Stimulated activated naive CD8-positive, alpha-beta T cell treated with anti-CD3 and anti-CD28 coated beads, Interleukin-15, amount 100 ng/mL, for 72 hours (primary cell): Measurements from ENCODE around the gene ZC3H8.
"Not testable (repeated sequence)": the region's sequence is repeated elsewhere in the genome, so short reads cannot be mapped to it uniquely, and the experiment has no call there.

Source experiments
- ATAC-seq: fragments of 150-1000 bp; cut with Tn5 transposase; 2 replicates; pipeline ENCODE4 v1.10.0; 2021; ENCODE audit warnings: mild to moderate bottlenecking, moderate library complexity
- DNase-seq, 2 donors: peaks; one replicate each; pipeline ENCODE4 v3.0.0; 2021 to 2022
- H3K27ac Mint-ChIP-seq, 2 donors: one replicate each; pipeline ENCODE4 v1.8.0; 2022; ENCODE audit warnings: mild to moderate bottlenecking in 2 of 2, mixed read lengths in 2 of 2, moderate library complexity in 2 of 2
- H3K27me3 Mint-ChIP-seq: one replicate; pipeline ENCODE4 v1.8.0; 2022; ENCODE audit warnings: mixed read lengths
- H3K4me1 Mint-ChIP-seq: one replicate; pipeline ENCODE4 v1.8.0; 2022; ENCODE audit warnings: mild to moderate bottlenecking, mixed read lengths
- H3K4me3 Mint-ChIP-seq, 2 donors: one replicate each; pipeline ENCODE4 v1.8.0; 2022; ENCODE audit warnings: mild to moderate bottlenecking in 2 of 2, mixed read lengths in 2 of 2, moderate library complexity in 1 of 2
- H3K9me3 Mint-ChIP-seq, 2 donors: one replicate each; pipeline ENCODE4 v1.8.0; 2022; ENCODE audit warnings: mixed read lengths in 2 of 2

ZC3H8 gene

DNA sequence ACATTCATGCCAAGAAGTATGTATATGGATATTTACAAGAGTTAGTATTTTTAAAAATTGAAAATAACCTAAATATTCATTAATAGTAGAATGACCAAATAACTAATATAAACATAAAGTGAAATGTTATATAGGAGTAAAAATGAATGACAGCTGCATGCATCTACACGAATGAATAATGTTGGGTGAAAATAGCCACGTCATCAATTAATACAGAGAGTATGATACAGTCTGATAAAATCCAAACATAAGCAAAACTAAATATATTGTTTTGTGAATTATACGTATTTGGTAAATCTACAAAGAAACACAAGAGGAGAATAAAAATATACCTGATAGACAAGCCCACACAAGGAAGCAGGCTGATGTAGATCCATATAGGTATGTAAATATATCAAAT is 24.5 kb downstream of the ZC3H8 start:
- H3K27me3 Mint-ChIP-seq = no peaks in the 10 kb centered on the region
- DNase-seq = no peak
- no peaks in the 10 kb centered on the region for H3K9me3 Mint-ChIP-seq
- peaks cover 5% of the 10 kb centered on the region for H3K4me1 Mint-ChIP-seq
- H3K27ac Mint-ChIP-seq = no peak overlapping the region
- no peak for ATAC-seq
- H3K4me3 Mint-ChIP-seq = no peak overlapping the region

DNA sequence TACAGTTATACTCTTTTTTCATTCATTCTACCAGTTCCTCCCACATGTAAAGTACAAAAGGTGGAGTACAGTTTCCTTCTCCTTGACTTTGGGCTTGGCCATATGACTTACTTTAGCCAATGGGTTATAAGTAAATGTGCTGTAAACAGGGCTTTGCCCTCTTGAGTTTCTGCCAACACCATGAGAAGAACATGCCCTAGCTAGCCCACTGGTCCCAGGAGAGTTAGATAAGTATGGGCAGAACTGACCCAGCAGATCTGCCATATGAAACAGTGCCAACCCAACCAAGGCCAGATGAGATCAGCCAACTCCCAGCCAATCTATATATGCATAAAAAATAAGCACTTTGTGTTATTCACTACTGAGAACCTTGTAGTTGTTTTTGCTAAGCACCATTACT is 25.5 kb downstream of the ZC3H8 start:
- Mint-ChIP-seq H3K27me3 (no peaks in the 10 kb centered on the region), H3K4me3 (no peak overlapping the region), H3K4me1 (peaks cover 5% of the 10 kb centered on the region), H3K9me3 (no peaks in the 10 kb centered on the region), H3K27ac (peak overlapping the region in 1 of 2 donors; percentile 49)
- ATAC-seq = no peak
- DNase-seq = no peak

DNA sequence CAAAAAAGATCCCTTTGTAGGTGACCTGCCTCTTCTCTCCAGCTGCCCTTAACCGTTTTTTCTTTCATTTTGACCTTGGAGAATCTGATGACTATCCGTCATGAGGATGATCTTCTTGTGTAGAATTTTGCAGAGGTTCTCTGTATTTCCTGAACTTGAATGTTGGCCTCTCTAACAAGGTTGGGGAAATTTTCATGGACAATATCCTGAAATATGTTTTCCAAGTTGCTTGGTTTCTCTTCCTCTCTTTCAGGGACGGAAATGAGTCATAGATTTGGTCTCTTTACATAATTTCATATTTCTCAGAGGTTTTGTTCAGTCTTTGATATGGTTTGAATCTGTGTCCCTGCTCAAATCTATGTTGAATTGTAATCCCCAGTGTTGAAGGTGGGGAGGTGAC is 34.0 kb downstream of the ZC3H8 start:
- no peaks in the 10 kb centered on the region for H3K27me3 Mint-ChIP-seq
- peak overlapping the region; percentile 71 to 83 for H3K27ac Mint-ChIP-seq
- DNase-seq (no peak), ATAC-seq (no peak)
- H3K4me3 Mint-ChIP-seq = no peak overlapping the region
- peaks cover 13% of the 10 kb centered on the region for H3K4me1 Mint-ChIP-seq
- peaks cover 20 to 21% of the 10 kb centered on the region in 2 donors for H3K9me3 Mint-ChIP-seq

DNA sequence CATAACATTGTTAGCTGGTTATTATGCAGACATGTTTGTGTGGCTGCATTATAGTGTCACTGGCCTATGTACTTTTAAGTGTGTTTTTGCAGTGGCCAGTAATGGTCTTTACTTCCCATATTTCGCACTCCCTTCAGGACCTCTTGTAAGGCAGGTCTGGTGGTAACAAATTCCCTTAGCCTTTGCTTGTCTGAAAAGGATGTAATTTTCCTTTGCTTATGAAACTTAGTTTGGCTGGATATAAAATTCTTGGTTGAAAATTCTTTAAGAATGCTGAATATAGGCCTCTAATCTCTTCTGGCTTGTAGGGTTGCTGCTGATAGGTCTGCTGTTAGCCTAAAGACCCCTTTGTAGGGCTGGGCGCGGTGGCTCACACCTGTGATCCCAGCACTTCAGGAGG is 34.7 kb downstream of the ZC3H8 start:
- Mint-ChIP-seq H3K4me1 (peaks cover 13% of the 10 kb centered on the region), H3K27ac (no peak overlapping the region), H3K27me3 (no peaks in the 10 kb centered on the region), H3K9me3 (peaks cover 20 to 21% of the 10 kb centered on the region in 2 donors), H3K4me3 (no peak overlapping the region)
- ATAC-seq (no peak), DNase-seq (no peak)

DNA sequence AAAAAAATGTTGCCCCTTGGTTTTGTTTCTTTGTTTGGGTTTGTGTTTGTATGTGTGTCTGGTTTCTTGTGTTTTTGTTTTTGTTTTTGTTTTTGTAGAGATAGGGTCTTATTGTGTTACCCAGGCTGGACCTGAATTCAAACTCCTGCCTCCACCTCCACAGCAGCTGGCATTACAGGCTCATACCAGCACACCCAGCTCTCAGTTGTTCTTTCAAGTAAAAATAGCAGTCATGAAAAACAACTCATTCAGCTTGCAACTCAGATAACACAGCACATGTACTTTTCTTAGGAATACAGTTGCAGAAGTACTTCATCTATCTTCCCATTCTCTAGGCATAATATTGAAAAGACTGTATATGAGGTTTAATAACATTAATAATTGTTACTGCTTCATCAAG is 37.0 kb downstream of the ZC3H8 start:
- no peaks in the 10 kb centered on the region for H3K27me3 Mint-ChIP-seq
- ATAC-seq = no peak
- H3K9me3 Mint-ChIP-seq = peaks cover 20 to 21% of the 10 kb centered on the region in 2 donors
- DNase-seq = no peak
- peaks cover 13% of the 10 kb centered on the region for H3K4me1 Mint-ChIP-seq
- no peak overlapping the region for H3K4me3 Mint-ChIP-seq
- H3K27ac Mint-ChIP-seq = no peak overlapping the region

DNA sequence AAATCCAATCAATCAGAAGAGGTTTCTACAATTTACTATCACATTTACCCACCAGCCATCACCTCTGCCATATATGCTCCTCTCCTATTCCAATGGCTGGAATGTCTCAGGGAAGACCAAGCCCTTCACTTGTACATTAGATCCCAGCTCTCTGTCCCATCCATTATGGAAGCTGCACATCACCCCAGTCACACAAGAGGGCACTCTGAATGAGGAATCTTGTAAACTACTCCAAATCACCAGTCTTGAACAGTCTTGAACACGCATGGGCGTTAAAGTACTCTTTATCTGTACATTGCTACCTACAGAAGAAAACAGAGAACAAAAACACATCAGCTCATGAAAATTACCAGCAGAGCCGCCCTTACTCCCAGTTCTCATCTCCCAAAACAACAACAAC is 38.7 kb downstream of the ZC3H8 start:
- Mint-ChIP-seq H3K4me1 (peaks cover 3% of the 10 kb centered on the region), H3K27ac (no peak overlapping the region), H3K9me3 (peaks cover 7 to 9% of the 10 kb centered on the region in 2 donors), H3K4me3 (no peak overlapping the region), H3K27me3 (no peaks in the 10 kb centered on the region)
- DNase-seq (no peak), ATAC-seq (no peak)

DNA sequence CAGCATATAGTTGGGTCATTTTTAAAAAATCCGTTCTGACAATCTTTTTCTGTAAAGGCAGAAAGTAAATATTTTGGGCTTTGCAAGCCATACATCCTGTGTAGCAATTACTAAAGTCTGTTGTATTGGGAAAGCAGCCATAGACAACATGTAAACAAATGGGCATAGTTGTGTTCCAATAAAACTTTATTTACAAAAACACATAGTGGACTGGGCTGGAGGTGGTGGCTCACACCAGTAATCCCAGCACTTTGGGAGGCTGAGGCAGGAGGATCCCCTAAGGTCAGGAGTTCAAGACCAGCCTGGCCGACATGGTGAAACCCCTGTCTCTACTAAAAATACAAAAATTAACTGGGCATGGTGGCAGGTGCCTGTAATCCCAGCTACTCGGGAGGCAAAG is 46.9 kb downstream of the ZC3H8 start:
- H3K4me1 Mint-ChIP-seq, H3K27me3 Mint-ChIP-seq, ATAC-seq, DNase-seq, H3K27ac Mint-ChIP-seq, H3K4me3 Mint-ChIP-seq: not testable (repeated sequence)
- H3K9me3 Mint-ChIP-seq = peaks cover 15 to 19% of the 10 kb centered on the region in 2 donors

DNA sequence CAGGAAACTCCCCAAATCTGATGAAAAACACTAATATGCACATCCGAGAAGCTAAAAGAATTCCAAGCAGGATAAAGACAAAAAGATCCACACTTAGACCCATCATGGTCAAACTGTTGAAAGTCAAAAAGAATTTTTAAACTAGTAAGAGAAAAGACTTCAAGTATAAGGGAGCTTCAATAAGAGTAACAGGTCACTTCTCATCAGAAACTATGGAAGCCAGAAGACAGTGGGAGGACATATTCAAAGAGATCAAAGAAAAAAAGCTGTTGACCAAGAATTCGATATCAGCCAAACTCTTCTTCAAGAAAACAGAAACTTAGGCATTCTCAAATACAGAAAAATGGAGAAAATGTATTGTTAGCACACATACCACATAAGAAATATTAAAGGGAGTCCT is 50.4 kb downstream of the ZC3H8 start:
- no peak for DNase-seq
- no peaks in the 10 kb centered on the region for H3K27me3 Mint-ChIP-seq
- peaks cover 8% of the 10 kb centered on the region for H3K4me1 Mint-ChIP-seq
- H3K27ac Mint-ChIP-seq = no peak overlapping the region
- no peak for ATAC-seq
- H3K4me3 Mint-ChIP-seq = no peak overlapping the region
- peaks cover 18 to 22% of the 10 kb centered on the region in 2 donors for H3K9me3 Mint-ChIP-seq

DNA sequence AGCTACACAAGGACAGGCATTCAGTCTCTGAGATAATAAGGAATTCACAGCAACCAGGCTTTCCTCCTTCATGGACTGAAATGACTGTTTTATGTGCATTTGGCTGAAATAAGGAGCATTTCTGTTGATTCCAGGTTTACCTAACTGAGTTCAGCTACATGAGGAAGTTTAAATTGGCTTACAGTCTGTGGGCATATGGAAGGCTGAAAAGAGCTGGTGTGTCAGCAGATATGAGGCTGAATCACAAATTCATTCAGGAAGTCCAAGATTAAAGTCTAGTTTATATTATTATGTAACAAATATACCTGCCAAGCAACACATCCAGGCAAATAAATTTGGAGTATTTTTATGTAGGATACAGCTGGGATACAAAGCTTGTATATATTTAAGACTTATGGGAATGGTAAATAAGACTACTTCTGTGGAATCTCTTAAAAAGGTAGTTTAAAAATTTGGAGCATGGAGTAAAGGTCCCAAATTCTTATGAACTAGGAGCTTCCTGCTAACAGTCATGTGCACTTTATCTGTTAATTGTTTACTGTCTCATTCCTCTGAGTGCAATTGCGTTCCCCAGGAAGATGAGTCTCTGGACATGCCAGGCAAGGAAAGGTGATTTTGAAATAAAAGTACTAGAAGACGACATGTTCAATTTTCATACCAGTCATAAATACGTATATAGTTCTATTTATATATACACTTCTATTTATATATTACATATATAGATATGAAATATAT is 53.0 kb downstream of the ZC3H8 start:
- H3K27ac Mint-ChIP-seq = no peak overlapping the region
- H3K4me3 Mint-ChIP-seq = no peak overlapping the region
- H3K4me1 Mint-ChIP-seq = peaks cover 12% of the 10 kb centered on the region
- DNase-seq (no peak), ATAC-seq (no peak)
- H3K9me3 Mint-ChIP-seq = peaks cover 18 to 22% of the 10 kb centered on the region in 2 donors
- no peaks in the 10 kb centered on the region for H3K27me3 Mint-ChIP-seq

DNA sequence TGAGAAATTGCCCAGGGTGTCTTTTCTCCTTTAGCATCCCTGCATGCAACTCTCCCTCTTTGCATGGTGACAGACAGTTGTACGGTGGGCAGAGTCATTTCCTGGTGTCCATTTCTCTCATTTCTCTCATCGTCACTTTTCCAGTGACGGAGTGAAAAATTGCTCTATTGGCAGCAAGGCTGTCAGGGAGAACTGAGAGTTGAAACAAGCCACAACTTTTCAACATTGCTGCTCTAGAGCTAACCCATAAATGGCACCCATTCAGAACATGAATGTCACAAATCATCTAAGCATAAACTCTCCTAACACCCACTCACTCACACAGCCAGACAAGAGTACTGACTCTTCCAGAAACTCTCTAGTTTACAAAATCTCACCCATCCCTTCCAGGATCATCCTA is 55.7 kb downstream of the ZC3H8 start:
- Mint-ChIP-seq H3K4me3 (no peak overlapping the region), H3K27ac (no peak overlapping the region), H3K4me1 (peaks cover 26% of the 10 kb centered on the region), H3K27me3 (no peaks in the 10 kb centered on the region), H3K9me3 (peaks cover 14 to 16% of the 10 kb centered on the region in 2 donors)
- DNase-seq (no peak), ATAC-seq (no peak)

DNA sequence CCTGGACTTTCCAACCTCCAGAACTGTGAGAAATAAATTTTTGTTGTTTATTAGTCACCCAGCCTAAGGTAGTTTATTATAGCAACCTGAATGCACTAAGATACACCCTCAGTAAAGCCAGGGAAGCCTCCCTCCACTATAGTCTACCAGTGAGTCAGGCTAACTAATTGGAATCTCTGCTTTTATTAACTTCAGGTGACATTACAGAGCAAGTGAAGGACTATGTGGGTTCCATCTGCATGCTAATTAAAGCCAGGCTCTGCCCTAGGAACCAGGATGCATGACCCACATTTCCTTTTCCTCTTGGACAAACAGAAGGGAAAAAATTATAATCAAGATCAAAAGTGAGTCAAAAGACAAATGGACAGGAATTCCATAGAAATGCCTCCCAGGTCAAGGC is 56.1 kb downstream of the ZC3H8 start:
- H3K4me3 Mint-ChIP-seq = no peak overlapping the region
- DNase-seq (no peak), ATAC-seq (no peak)
- no peaks in the 10 kb centered on the region for H3K27me3 Mint-ChIP-seq
- H3K4me1 Mint-ChIP-seq = peaks cover 30% of the 10 kb centered on the region
- no peak overlapping the region for H3K27ac Mint-ChIP-seq
- H3K9me3 Mint-ChIP-seq = peaks cover 12% of the 10 kb centered on the region in 2 donors

DNA sequence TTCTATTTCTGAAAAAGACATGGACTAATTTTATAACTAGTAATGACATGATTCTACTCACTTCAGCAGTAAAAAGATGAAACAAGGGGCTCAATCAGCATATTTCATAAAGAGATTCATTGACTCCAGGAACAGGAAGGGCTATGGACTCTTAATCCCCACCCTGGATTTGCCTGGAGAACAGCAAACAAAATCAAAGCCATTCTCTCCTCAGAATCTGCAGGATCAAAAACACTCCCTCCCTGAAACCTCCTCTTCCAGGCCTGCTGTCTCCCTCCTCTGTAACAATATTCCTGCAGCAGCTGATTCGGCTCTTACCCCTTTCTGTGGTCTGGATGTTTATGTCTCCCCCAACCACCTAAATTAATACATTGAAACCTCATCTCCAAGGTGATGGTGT is 57.0 kb downstream of the ZC3H8 start:
- no peak overlapping the region for H3K27ac Mint-ChIP-seq
- ATAC-seq (no peak), DNase-seq (no peak)
- peaks cover 2 to 3% of the 10 kb centered on the region in 2 donors for H3K9me3 Mint-ChIP-seq
- peaks cover 30% of the 10 kb centered on the region for H3K4me1 Mint-ChIP-seq
- H3K27me3 Mint-ChIP-seq = no peaks in the 10 kb centered on the region
- H3K4me3 Mint-ChIP-seq = no peak overlapping the region

DNA sequence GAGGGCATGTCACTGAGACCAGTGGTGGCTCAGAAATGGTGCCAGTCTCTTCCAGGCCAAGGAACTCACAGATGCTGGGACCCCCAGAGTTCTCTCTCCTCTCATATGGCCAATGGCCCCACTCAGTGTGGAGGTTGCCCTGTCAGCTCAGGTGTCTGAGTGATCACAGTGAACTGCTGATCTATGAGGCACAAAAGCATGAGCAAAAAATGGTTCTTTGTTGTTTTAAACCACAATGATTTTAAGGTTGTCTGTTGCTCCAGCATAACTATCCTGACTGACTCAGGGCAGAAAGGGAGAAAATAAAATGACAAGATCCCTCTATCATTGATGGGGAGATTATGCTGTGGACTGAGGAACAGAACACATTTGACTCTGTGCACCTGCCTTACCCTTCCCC is 58.9 kb downstream of the ZC3H8 start:
- ATAC-seq (no peak), DNase-seq (no peak)
- Mint-ChIP-seq H3K4me3 (no peak overlapping the region), H3K4me1 (peaks cover 37% of the 10 kb centered on the region), H3K9me3 (no peaks in the 10 kb centered on the region), H3K27ac (no peak overlapping the region), H3K27me3 (no peaks in the 10 kb centered on the region)

DNA sequence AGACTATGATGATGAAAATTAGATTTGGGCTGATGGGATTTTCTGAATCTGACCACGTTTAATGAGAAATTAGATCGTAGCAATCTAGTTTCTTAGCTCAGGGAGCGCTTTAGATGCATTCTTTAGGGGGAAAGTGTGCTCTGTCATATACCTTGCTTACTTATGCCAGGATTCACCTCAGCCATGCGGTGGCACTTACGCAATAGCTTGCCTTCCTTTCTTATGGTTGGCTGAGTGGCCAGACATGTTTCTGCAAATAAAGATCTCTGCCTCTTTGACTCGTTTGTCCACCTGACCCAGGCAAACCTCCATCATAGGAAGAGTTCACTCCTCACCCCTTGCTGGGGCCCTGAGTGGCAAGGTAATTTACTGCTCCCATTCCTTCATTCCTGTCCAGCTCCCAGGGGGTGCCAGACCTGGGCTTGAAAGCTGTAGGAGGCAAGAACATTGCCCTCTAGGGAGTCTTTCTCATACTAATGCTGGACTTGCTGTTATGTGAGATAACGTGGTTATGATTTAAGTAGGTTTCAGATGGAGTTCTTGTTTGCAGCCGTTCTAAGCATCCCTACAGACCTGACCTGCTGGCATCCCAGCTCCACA is 59.6 kb downstream of the ZC3H8 start:
- no peak overlapping the region for H3K27ac Mint-ChIP-seq
- no peak overlapping the region for H3K4me3 Mint-ChIP-seq

DNA sequence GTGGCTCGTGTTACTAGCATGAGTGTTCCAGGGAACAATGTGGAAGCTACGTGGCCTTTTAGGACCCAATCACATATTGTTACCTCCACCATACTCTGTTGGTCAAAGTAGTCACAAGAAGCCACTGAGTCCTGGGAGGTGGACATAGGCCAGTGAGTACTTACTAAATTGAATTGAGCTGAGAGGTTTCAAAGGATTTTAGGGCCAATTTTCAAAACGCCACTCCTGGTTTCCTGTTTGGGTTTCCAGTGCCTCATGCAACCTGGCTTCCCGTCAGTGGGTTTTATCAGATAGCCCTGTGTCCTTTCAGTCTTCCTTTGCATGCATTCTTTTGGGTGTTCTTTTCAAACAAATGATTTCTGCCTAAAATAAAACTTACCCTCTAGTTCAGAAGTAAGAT is 60.4 kb downstream of the ZC3H8 start:
- DNase-seq (no peak), ATAC-seq (no peak)
- Mint-ChIP-seq H3K27ac (peak overlapping the region in 1 of 2 donors; percentile 21), H3K27me3 (no peaks in the 10 kb centered on the region), H3K4me1 (peaks cover 42% of the 10 kb centered on the region), H3K4me3 (no peak overlapping the region), H3K9me3 (no peaks in the 10 kb centered on the region)

More for the DNA sequence above, 59.6 kb downstream of the ZC3H8 start:
- no peak for ATAC-seq
- no peak for DNase-seq
- Mint-ChIP-seq H3K4me1 (peaks cover 36% of the 10 kb centered on the region), H3K27me3 (no peaks in the 10 kb centered on the region), H3K9me3 (no peaks in the 10 kb centered on the region)

DNA sequence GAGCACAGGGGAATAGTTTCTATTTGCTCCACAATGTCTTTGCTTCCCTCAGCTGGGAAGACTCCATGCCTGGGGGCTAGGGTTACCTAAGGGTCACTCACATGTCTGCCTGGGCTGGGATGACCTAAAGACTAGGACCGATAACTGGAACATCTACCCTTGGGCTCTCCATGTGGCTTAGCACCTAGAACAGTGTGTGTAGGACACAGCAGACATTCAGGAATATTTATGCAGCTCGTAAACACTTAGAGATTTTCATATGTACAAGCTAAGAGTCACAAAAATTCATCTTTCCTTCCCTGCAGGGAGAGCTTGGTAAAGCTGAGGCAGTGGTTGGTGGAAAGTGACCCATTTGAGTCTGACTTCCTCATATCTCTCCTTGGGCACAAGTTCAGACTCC is 60.8 kb downstream of the ZC3H8 start:
- Mint-ChIP-seq H3K4me1 (peaks cover 43% of the 10 kb centered on the region), H3K27me3 (no peaks in the 10 kb centered on the region), H3K27ac (no peak overlapping the region), H3K9me3 (no peaks in the 10 kb centered on the region), H3K4me3 (no peak overlapping the region)
- no peak for ATAC-seq
- DNase-seq = no peak
